GM12875 (cell line): Measurements from ENCODE around the gene THAP7.

Experiments used
- H3K4me3 ChIP-seq: one replicate; pipeline ENCODE4 v1.5.1; 2011; ENCODE audit warnings: low read depth, low read length, control low read depth
- CTCF ChIP-seq: IDR thresholded peaks from 2 replicates; pipeline ENCODE4 v1.5.1; 2011; ENCODE audit warnings: low read depth, mild to moderate bottlenecking, control low read depth, inconsistent platforms, low read length, moderate library complexity, borderline replicate concordance; ENCODE audit not compliant: insufficient read depth

The THAP7 gene

GRCh38 chr22:20965888-20966855 lies 35.7 kb downstream of the THAP7 start:
- no peak for TF ChIP-seq CTCF
- no peak overlapping the region for H3K4me3 ChIP-seq

GRCh38 chr22:20965104-20965887 lies 36.6 kb downstream of the THAP7 start:
- TF ChIP-seq CTCF: no peak
- H3K4me3 ChIP-seq: no peak overlapping the region

- TF ChIP-seq CTCF: no peak
- no peak overlapping the region for H3K4me3 ChIP-seq
Observed at GRCh38 chr22:20964799-20965103, 37.2 kb downstream of the THAP7 start.

- TF ChIP-seq CTCF: no peak
- H3K4me3 ChIP-seq: no peak overlapping the region
Observed at GRCh38 chr22:20964090-20964798, 37.7 kb downstream of the THAP7 start.

- no peak overlapping the region for H3K4me3 ChIP-seq
- no peak for TF ChIP-seq CTCF
Observed at GRCh38 chr22:20963201-20964052, 38.5 kb downstream of the THAP7 start.

GRCh38 chr22:20962491-20962945 lies 39.4 kb downstream of the THAP7 start:
- no peak for TF ChIP-seq CTCF
- no peak overlapping the region for H3K4me3 ChIP-seq
